ENCODE data around the gene RNF224. TPM values are rescaled to one million over a fixed set of nuclear protein-coding genes. Genes with fewer than 3 reads are reported as not detected.

The RNF224 gene
- total RNA-seq, 1 experiment from 2014 or later: 0.30 TPM

DNA sequence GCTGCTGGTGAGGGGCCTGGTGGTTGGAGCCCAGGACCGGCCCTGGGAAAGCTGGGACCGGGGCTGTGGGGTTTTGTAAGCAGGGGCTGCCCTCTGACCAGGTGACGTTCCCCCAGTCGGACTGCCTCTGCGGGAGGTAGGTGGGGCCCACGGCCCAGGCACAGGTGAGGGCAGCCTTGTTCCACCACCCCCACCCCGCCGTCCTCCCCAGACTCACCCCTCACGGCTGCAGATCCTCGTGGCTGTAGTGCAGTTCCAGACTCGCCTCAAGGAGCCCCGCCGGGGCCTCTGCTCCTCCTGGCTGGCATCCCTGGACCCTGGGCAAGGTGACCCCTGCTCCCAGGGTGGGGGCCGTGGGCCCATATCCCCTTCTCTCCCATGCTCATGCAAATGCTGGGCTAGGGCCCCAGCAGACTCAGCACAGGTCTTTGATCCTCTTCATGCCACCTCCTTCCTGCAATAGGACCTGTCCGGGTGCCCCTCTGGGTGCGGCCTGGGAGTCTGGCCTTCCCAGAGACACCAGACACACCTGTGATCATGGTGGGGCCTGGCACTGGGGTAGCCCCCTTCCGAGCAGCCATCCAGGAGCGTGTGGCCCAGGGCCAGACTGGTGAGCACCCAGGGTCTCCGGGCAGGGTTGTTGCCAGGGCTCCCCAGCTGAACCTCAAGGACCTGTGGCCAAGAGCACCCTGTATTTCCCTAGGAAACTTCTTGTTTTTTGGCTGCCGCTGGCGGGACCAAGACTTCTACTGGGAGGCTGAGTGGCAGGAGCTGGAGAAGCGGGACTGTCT lies 11.9 kb upstream of the RNF224 start:
- Histone ChIP-seq H3K27me3 (ENCODE audit: insufficient read depth, low read length) (no peaks in the 10 kb centered on the region), H3K79me2 (ENCODE audit: insufficient read depth, low read length) (no peaks in the 10 kb centered on the region), H3K4me2 (ENCODE audit: low read length) (no peak overlapping the region), H3K9me3 (ENCODE audit: control insufficient read depth in 1 of 2, insufficient read depth in 1 of 2, low read depth in 1 of 2, low read length in 2 of 2) (no peaks in the 10 kb centered on the region), H3K4me1 (ENCODE audit: control insufficient read depth in 1 of 2, insufficient read depth in 2 of 2, low read length in 2 of 2) (peaks cover 28 to 52% of the 10 kb centered on the region in 2 experiments), H3K36me3 (ENCODE audit: control insufficient read depth in 1 of 2, insufficient read depth in 2 of 2, low read length in 2 of 2) (no peaks in the 10 kb centered on the region), H3K9ac (ENCODE audit: low read length) (no peak overlapping the region), H3K9me2 (ENCODE audit: insufficient read depth) (no peaks in the 10 kb centered on the region), H2AFZ (ENCODE audit: low read depth, low read length, poor library complexity, severe bottlenecking) (no peak overlapping the region), H4K20me1 (ENCODE audit: insufficient read depth) (no peaks in the 10 kb centered on the region), H3K27ac (ENCODE audit: low read depth, low read length) (no peak overlapping the region), H3K4me3 (replicated peaks in 1 of 2; ENCODE audit: low read depth in 1 of 2, low read length in 2 of 2) (no peak overlapping the region)
- RAD21 ChIA-PET (ENCODE audit: low non-redundant PET in 1 of 2, low total read pairs in 2 of 2, uncharacterized antibody in 2 of 2, unreplicated experiment in 2 of 2): no interaction called here
- CTCF ChIA-PET: interaction anchor here (1.7 to 2.4 kb wide), 2 partner anchors 8 to 21 kb away, joined by 8 to 16 read pairs; partner anchors contain the start of gene RNF208
- POLR2A ChIA-PET: interaction anchor here (1.5 kb wide), 1 partner anchor 8 kb away, joined by 4 read pairs; no protein-coding TSS in a partner anchor
- DNase-seq (ENCODE audit: low read depth, low spot score) (no peak), ATAC-seq (no peak)
- TF ChIP-seq CTCF (IDR thresholded peaks at IDR 0.05 in 2 of 3, conservative IDR thresholded peaks at IDR 0.05 in 1 of 3; ENCODE audit: borderline replicate concordance in 1 of 3, insufficient read depth in 1 of 3, low read depth in 2 of 3, low read length in 2 of 3): no peak
- TF ChIP-seq EZH2 (IDR thresholded peaks at IDR 0.05): no peak
- TF ChIP-seq, protein P1, sequence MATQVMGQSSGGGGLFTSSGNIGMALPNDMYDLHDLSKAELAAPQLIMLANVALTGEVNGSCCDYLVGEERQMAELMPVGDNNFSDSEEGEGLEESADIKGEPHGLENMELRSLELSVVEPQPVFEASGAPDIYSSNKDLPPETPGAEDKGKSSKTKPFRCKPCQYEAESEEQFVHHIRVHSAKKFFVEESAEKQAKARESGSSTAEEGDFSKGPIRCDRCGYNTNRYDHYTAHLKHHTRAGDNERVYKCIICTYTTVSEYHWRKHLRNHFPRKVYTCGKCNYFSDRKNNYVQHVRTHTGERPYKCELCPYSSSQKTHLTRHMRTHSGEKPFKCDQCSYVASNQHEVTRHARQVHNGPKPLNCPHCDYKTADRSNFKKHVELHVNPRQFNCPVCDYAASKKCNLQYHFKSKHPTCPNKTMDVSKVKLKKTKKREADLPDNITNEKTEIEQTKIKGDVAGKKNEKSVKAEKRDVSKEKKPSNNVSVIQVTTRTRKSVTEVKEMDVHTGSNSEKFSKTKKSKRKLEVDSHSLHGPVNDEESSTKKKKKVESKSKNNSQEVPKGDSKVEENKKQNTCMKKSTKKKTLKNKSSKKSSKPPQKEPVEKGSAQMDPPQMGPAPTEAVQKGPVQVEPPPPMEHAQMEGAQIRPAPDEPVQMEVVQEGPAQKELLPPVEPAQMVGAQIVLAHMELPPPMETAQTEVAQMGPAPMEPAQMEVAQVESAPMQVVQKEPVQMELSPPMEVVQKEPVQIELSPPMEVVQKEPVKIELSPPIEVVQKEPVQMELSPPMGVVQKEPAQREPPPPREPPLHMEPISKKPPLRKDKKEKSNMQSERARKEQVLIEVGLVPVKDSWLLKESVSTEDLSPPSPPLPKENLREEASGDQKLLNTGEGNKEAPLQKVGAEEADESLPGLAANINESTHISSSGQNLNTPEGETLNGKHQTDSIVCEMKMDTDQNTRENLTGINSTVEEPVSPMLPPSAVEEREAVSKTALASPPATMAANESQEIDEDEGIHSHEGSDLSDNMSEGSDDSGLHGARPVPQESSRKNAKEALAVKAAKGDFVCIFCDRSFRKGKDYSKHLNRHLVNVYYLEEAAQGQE (IDR thresholded peaks at IDR 0.05; ENCODE audit: low read depth): no peak
- no peak for TF ChIP-seq RAD21 (IDR thresholded peaks at IDR 0.05; ENCODE audit: low read depth)
- TF ChIP-seq SRF (IDR thresholded peaks at IDR 0.05; ENCODE audit: low read depth): no peak
- intact Hi-C loops (cut with micrococcal nuclease): no loop called here
- no TSS peak for BruUV-seq (replicated peaks)

All from HCT116 (cell line).